Epithelial cell of esophagus (primary cell): ENCODE data around the gene SELENOO.

Experiments
- DNase-seq: peaks from one replicate; pipeline ENCODE4 v3.0.0; 2010; ENCODE audit warnings: low read depth
- H3K4me3 ChIP-seq: 2 replicates; pipeline ENCODE4 v1.5.1; 2011; ENCODE audit warnings: mild to moderate bottlenecking, low read length, control low read depth
- CTCF ChIP-seq: IDR thresholded peaks from 2 replicates; pipeline ENCODE4 v1.5.1; 2011; ENCODE audit warnings: low read depth, mild to moderate bottlenecking, low read length, control low read depth, inconsistent platforms; ENCODE audit not compliant: insufficient read depth; ENCODE audit errors: missing control alignments

SELENOO gene

GRCh38 chr22:50169774-50170341 lies 31.0 kb upstream of the SELENOO start:
- DNase-seq: peak; percentile 32
- no peak for TF ChIP-seq CTCF
- H3K4me3 ChIP-seq: peak overlapping the region; percentile 26

GRCh38 chr22:50170453-50171318 lies 30.1 kb upstream of the SELENOO start, which contains the start of gene PANX2:
Gene PANX2 (plus strand): TSS chr22:50170731. CDS start chr22:50170731, 0 bp downstream.
- TF ChIP-seq CTCF: no peak
- peak within 1 kb of the TSS; percentile 26 for H3K4me3 ChIP-seq
- no peak for DNase-seq

GRCh38 chr22:50171319-50171964 lies 29.4 kb upstream of the SELENOO start:
- no peak overlapping the region for H3K4me3 ChIP-seq
- DNase-seq: no peak
- TF ChIP-seq CTCF: no peak

- H3K4me3 ChIP-seq: no peak overlapping the region
- TF ChIP-seq CTCF: no peak
- no peak for DNase-seq
These were observed 28.8 kb upstream of the SELENOO start for GRCh38 chr22:50171965-50172421.

GRCh38 chr22:50173311-50173982 lies 27.4 kb upstream of the SELENOO start:
- no peak overlapping the region for H3K4me3 ChIP-seq
- DNase-seq: no peak
- TF ChIP-seq CTCF: no peak

GRCh38 chr22:50173983-50174355 lies 26.8 kb upstream of the SELENOO start:
- no peak for TF ChIP-seq CTCF

More at GRCh38 chr22:50173983-50174355, 26.8 kb upstream of the SELENOO start:
- H3K4me3 ChIP-seq: no peak overlapping the region
- DNase-seq: no peak
